ENCODE measurements around the gene COG3.

The COG3 gene

GRCh38 chr13:45508776-45509175, 44.0 kb downstream of the COG3 start:
- no peak for DNase-seq

GRCh38 chr13:45510672-45511071, 45.9 kb downstream of the COG3 start:
- DNase-seq = no peak

GRCh38 chr13:45511310-45512097, 46.8 kb downstream of the COG3 start:
- peak; percentile 36 to 66 for DNase-seq

DNA sequence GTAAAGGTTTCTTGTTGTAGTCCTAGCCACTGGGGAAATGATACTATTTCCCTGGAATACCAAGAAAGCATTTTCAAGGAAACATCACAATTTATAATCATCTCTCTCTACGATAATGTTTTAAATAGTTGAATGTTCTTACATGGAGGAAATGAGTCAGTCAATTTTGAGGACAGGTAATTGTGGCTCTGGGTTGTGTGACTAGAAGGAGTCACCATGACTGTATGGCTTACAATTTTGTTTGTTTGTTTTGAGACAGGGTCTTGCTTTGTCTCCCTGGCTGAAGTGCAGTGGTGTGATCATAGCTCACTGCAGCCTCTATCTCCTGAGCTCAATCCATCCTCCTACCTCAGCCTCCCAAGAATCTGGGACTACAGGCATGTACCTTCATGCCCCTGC, 47.4 kb downstream of the COG3 start:
- no peak for DNase-seq

GRCh38 chr13:45516757-45517156, 52.0 kb downstream of the COG3 start:
- DNase-seq = no peak

DNA sequence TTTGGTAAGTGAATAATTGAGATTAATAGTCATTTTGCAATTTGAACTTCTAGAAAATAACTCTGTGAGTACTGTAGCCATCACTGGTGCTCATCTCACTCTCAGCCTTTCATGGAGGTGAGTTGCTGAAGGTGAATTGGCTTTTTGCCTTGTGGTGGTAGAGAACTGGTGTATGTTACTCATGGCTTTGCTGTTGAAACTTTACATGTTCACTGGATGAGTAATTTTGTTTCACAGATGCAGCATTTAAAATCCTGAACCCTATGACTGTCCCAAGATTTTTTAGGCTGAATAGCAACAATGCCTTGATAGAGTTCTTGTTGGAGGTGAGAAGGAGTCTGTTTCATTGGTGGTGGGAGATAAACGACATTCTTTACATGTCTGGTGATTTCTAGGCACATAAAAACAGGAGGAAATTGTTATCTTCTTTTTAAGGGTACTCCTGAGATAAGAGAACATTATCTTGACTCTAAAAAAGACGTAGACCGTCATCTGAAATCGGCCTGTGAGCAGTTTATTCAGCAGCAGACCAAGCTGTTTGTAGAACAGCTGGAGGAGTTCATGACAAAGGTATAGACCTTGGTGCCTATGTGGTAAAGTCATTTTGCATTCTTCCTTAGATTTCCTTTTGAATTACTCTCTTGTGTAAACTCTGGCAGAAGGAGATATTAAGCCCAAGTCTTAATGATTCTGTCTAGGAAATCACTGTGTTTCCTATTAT, 53.9 kb downstream of the COG3 start:
- no peak for DNase-seq

DNA sequence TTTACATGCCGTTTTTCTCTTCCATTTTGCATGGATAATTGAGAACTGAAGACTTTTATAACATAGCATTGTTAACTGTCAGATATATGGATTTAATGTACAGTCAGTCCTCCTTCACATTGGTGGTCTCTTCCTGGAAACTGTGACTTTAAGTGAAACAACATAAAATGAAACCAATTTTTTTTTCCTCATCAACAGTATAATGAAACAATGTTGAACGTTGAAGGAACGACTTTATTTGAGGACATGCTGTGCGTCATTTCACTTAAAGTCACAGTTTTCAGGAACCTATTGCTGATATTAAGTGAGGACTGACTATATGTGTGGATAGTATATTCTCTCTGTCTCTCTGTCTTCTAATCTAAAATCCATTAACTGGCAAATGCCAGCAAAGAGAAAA, 54.8 kb downstream of the COG3 start:
- DNase-seq = no peak

- DNase-seq = no peak
Measured at GRCh38 chr13:45521297-45521696, 56.6 kb downstream of the COG3 start.

DNA sequence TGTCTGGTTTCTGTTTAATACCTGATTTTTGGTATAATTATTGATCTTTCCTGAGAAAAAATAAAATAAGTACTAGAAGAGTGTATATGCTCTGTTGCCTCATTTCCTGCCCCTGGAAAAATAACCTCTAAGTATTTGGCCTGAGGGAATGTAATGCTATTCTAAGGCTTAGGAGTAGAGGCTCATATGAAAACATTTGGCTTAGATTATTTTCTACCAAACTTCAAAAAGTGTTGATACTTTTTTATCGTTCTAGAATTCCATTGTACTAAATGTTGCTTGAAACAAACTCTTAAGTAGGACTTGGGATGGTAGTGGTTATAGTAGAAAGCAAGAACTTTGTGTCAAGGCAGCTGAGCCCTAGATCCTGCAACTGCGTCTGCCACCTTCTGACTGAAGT, 57.8 kb downstream of the COG3 start:
- no peak for DNase-seq

DNA sequence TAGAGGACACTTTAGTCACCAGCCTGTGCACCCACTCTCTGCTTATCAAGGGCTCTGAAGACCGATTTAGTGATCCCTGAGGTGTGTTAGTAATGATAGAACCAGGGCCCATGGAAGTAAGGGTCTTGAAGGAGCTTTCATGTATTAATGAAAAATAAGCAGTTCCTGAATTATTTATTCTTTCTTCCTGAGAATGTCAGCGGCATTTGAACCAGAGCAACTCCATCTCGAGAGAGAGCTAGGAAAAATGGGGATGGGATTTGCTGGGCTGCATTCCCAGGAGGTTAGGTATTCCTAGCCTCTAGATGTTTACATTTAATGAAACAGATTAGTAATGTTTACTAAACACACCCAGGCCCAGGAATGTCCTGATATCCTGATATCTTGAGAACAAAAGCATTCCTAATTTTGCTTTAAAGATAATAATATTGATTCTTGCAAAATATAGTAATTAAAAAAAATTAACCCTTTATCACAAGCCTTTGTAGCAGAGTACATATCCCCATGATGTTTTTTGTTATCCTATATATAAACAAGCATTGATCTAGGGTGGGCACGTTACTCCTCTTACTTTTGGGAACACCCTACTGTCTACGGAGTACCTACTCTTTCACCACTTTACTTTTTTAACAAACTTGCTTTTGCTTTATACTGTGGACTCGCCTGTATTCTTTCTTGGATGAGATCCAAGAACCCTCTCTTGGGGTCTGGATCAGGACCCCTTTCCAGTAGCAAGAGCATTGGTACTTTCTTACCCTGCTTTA, 63.1 kb downstream of the COG3 start:
- no peak for DNase-seq

GRCh38 chr13:45529758-45530157, 65.0 kb downstream of the COG3 start:
- DNase-seq = no peak

GRCh38 chr13:45534604-45535003, 69.9 kb downstream of the COG3 start:
- no peak for DNase-seq

- DNase-seq = no peak
Measured at GRCh38 chr13:45536224-45536623, 71.5 kb downstream of the COG3 start.

- no peak for DNase-seq
Measured at GRCh38 chr13:45537516-45537915, 72.8 kb downstream of the COG3 start.

- no peak for DNase-seq
Measured at GRCh38 chr13:45538382-45538781, 73.6 kb downstream of the COG3 start.

GRCh38 chr13:45540195-45540594, 75.5 kb downstream of the COG3 start:
- DNase-seq = no peak

DNA sequence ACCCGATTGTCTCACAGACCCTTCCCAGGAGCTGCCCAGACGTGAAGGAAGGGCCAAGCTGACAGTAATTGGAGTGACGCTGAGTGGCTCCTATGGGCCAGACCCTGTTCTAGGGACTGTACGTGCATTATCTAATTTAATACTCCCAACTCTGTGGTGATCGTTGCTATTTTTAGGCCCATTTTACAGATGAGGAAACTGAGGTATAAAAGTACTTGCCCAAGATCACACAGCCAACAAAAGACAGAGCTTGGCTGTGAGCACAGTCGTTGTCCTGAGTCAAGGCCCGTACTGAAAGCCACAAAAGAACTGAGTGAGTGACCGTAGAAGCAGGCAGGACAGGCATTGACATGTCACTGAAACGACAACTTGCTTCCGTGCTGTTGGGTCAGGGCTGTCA, 76.1 kb downstream of the COG3 start:
- no peak for DNase-seq

GRCh38 chr13:45541806-45542205, 77.1 kb downstream of the COG3 start:
- DNase-seq = no peak

DNA sequence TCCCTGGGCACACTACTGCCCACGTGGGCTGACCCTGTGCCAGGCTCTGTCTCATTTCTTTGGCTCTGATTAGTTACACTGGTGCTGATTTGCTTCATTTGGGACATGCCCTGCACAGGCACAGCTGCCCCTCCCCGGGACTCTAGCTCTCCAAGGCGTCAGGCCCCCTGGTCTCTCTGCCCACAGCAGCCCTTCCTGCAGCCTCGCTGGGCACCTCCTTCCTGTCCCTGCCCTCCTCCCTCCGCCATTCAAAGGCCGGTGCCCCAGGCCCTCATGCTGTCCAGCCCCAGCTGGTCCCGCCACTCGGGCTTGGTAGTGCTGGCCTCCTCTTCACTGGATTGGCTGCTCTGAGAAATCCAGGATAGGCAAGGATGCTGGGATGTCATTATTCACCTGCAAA, 77.7 kb downstream of the COG3 start:
- no peak for DNase-seq

GRCh38 chr13:45542878-45543277, 78.1 kb downstream of the COG3 start:
- DNase-seq = no peak

DNA sequence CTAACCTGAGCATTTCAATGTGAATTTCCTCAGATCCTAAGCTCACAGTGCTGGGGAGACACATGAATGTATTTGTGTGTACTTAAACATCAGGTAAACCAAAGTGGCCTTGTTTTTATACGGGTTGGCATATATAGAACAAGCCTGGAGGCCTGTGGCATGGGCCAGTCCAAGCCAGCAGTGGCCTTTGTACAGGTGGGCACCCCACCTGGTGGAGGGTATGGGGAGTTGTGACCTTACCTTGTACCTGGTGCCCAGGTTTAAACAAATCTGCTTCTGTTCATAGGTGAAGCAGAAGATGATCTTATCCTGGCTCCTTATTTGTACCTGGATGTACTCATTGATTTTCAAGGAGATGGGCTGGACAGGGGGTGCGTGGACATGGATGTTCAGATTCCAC, 79.8 kb downstream of the COG3 start:
- DNase-seq = no peak

DNA sequence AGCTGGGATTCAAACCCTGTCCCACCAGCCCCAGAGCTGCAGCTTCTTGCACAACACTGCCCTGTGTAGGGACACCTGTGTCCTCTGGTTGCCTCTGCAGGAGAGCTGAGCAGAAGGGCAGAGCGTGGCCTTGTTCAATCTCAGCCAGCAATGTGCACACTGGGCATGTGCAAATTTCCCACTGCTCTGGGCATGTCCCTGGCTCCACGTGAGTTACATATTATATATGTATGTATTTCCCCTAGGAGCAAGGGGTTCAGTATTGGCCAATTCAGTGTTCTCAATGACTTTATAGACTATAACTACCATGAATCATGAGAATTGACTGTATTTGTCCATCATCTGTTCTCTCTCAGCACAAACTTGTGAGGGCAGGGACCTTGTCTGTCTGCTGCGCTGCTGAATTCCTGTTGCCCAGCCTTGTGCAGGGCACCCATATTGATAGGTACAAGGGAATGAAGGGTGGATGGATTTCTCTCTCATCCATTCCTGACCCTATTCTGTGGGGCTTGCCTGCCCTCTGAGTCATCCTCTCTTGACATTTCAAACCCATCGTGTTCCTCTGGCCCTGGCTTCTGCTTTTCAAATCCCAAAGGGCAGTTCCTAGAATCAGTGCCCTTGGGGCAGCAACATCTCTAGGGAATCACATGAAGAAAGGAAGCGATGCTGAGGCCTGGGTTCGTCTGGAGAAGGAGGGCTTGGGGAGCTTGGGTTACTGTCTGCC, 81.1 kb downstream of the COG3 start:
- DNase-seq = no peak

GRCh38 chr13:45546410-45546765, 81.6 kb downstream of the COG3 start:
- DNase-seq = no peak

Data from NCI-H446 (cell line).